GM12878 (cell line): ENCODE results near the gene ASRGL1.

Experiments
- CHD2 ChIP-seq: IDR thresholded peaks from 2 replicates; pipeline ENCODE4 v1.6.1; 2011; ENCODE audit warnings: low read depth, low read length, improper control_type of control experiment, borderline replicate concordance
- EP300 ChIP-seq, 2 experiments: fragments of 150-350 bp in 1 of 2; IDR thresholded peaks; 2 replicates each; pipeline ENCODE4 v1.6.1; 2011 to 2012; ENCODE audit warnings: low read depth in 2 of 2, low read length in 2 of 2, borderline replicate concordance in 1 of 2, improper control_type of control experiment in 1 of 2, inconsistent platforms in 1 of 2; ENCODE audit not compliant: control insufficient read depth in 1 of 2
- EZH2 ChIP-seq: IDR thresholded peaks from 2 replicates; pipeline ENCODE4 v1.6.1; 2012; ENCODE audit warnings: low read depth, mild to moderate bottlenecking, control low read depth, inconsistent platforms, low read length, borderline replicate concordance; ENCODE audit not compliant: control insufficient read depth
- HDAC6 ChIP-seq: fragments of 200-600 bp; sonication (generic); IDR thresholded peaks from one replicate; pipeline ENCODE4 v1.8.0; 2017; ENCODE audit warnings: antibody characterized with exemption; ENCODE audit not compliant: unreplicated experiment
- IKZF1 ChIP-seq: fragments of 450-650 bp; conservative IDR thresholded peaks from 2 replicates; pipeline ENCODE4 v1.6.1; 2017; ENCODE audit warnings: antibody characterized with exemption, mild to moderate bottlenecking
- KLF5 ChIP-seq: fragments of 450-650 bp; IDR thresholded peaks from 2 replicates; pipeline ENCODE4 v1.6.1; 2014; ENCODE audit warnings: mild to moderate bottlenecking; ENCODE audit not compliant: partially characterized antibody
- MEF2A ChIP-seq: IDR thresholded peaks from 2 replicates; pipeline ENCODE4 v1.6.1; 2011; ENCODE audit warnings: low read depth, mild to moderate bottlenecking, low read length, moderate library complexity; ENCODE audit not compliant: insufficient read depth
- POLR2AphosphoS5 ChIP-seq: IDR thresholded peaks from 2 replicates; pipeline ENCODE4 v1.6.1; 2011; ENCODE audit warnings: mild to moderate bottlenecking, low read length, inconsistent platforms
- RAD51 ChIP-seq: fragments of 450-650 bp; IDR thresholded peaks from 2 replicates; pipeline ENCODE4 v1.6.1; 2016; ENCODE audit warnings: moderate library complexity, mild to moderate bottlenecking, inconsistent platforms
- RFX5 ChIP-seq: IDR thresholded peaks from 2 replicates; pipeline ENCODE4 v1.6.1; 2011; ENCODE audit warnings: low read depth, low read length, improper control_type of control experiment
- ZNF217 ChIP-seq: fragments of 450-650 bp; IDR thresholded peaks from 2 replicates; pipeline ENCODE4 v1.6.1; 2017; ENCODE audit warnings: antibody characterized with exemption, mild to moderate bottlenecking
- TF ChIP-seq, protein P1 (sequence below), 3 experiments: IDR thresholded peaks in 2 of 3; conservative IDR thresholded peaks in 1 of 3; 2 replicates each; pipeline ENCODE4 v1.5.1; 2011; ENCODE audit warnings: low read depth in 3 of 3, low read length in 3 of 3, mild to moderate bottlenecking in 3 of 3, control low read depth in 2 of 3, moderate library complexity in 2 of 3, inconsistent platforms in 1 of 3, mixed read lengths in 1 of 3; ENCODE audit not compliant: control insufficient read depth in 2 of 3, insufficient read depth in 1 of 3; ENCODE audit errors: extremely low read depth in 1 of 3

DNA sequence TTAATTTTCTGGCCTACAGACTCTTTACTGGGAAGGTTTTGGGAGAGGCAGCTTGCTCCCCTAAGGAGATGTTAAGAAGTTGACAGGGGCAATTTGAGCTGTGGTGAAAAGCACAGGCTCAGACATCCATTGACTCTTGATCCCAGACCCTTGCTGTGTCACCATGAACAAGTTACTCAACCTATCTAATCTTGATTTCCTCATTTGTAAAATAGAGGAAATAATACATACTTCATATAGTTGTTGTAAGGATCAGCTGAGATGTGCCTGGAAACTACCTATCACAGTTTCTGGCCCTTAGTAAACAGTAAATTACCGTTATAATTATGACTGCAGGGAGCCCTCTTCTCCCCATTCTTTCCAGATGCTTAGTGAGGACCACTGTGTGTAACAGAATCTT, 21.8 kb upstream of the ASRGL1 start:
- TF ChIP-seq, protein P1, sequence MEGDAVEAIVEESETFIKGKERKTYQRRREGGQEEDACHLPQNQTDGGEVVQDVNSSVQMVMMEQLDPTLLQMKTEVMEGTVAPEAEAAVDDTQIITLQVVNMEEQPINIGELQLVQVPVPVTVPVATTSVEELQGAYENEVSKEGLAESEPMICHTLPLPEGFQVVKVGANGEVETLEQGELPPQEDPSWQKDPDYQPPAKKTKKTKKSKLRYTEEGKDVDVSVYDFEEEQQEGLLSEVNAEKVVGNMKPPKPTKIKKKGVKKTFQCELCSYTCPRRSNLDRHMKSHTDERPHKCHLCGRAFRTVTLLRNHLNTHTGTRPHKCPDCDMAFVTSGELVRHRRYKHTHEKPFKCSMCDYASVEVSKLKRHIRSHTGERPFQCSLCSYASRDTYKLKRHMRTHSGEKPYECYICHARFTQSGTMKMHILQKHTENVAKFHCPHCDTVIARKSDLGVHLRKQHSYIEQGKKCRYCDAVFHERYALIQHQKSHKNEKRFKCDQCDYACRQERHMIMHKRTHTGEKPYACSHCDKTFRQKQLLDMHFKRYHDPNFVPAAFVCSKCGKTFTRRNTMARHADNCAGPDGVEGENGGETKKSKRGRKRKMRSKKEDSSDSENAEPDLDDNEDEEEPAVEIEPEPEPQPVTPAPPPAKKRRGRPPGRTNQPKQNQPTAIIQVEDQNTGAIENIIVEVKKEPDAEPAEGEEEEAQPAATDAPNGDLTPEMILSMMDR (IDR thresholded peaks at IDR 0.05 in 2 of 3, conservative IDR thresholded peaks at IDR 0.05 in 1 of 3; ENCODE audit: control insufficient read depth in 2 of 3, extremely low read depth in 1 of 3, insufficient read depth in 1 of 3, low read depth in 3 of 3, low read length in 3 of 3), result no peak
- TF ChIP-seq CHD2 (no peak), MEF2A (no peak), EP300 (IDR thresholded peaks at IDR 0.05; ENCODE audit: borderline replicate concordance in 1 of 2, control insufficient read depth in 1 of 2, low read depth in 2 of 2, low read length in 2 of 2) (no peak), IKZF1 (no peak), RAD51 (no peak), EZH2 (no peak), ZNF217 (no peak), HDAC6 (no peak), POLR2AphosphoS5 (no peak), KLF5 (no peak), RFX5 (no peak)
